Measurements from ENCODE around the gene SST.

The SST gene

DNA sequence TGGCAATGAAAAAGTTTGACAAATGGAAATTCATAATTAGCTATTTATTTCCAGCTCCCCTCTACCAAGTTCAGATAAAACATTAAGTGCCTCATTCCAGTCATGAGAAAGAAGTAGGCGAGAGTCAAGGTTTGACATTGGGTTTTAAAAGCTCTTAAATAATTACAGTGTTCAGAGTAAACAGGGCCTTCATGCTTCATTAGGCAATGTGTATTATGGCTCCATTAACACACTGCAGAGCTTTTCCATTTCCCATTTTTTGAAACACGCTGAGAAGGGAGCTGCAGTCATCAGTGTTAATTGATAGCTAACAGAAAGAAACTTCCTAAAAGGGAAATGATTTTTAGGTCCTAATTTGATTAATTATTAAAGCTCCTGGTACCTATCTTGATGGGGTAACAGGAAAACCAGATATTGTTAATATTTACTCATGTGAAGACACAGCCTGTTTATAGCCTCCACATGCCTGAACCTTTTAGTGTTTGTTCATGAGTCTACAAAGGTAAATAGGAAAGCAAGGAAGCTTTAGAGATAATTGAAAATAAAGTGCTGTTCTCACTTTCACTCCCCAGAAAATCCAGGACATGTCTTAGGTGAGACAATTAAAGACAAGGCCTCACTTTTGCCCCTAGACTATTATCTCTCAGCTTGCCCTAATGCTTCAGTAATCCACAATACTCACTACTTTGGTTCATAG is 28.7 kb downstream of the SST start:
- H3K27ac ChIP-seq, result no peak overlapping the region
- CTCF ChIA-PET, result interaction anchor here (0.5 kb wide), 1 partner anchor 441 kb away, joined by 4 read pairs; no protein-coding TSS in a partner anchor
- no peak for DNase-seq (ENCODE audit: low spot score)
- POLR2A ChIA-PET (ENCODE audit: low non-redundant PET), result no interaction called here
- TF ChIP-seq, protein P1, sequence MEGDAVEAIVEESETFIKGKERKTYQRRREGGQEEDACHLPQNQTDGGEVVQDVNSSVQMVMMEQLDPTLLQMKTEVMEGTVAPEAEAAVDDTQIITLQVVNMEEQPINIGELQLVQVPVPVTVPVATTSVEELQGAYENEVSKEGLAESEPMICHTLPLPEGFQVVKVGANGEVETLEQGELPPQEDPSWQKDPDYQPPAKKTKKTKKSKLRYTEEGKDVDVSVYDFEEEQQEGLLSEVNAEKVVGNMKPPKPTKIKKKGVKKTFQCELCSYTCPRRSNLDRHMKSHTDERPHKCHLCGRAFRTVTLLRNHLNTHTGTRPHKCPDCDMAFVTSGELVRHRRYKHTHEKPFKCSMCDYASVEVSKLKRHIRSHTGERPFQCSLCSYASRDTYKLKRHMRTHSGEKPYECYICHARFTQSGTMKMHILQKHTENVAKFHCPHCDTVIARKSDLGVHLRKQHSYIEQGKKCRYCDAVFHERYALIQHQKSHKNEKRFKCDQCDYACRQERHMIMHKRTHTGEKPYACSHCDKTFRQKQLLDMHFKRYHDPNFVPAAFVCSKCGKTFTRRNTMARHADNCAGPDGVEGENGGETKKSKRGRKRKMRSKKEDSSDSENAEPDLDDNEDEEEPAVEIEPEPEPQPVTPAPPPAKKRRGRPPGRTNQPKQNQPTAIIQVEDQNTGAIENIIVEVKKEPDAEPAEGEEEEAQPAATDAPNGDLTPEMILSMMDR (conservative IDR thresholded peaks at IDR 0.05; ENCODE audit: low read depth), result no peak

DNA sequence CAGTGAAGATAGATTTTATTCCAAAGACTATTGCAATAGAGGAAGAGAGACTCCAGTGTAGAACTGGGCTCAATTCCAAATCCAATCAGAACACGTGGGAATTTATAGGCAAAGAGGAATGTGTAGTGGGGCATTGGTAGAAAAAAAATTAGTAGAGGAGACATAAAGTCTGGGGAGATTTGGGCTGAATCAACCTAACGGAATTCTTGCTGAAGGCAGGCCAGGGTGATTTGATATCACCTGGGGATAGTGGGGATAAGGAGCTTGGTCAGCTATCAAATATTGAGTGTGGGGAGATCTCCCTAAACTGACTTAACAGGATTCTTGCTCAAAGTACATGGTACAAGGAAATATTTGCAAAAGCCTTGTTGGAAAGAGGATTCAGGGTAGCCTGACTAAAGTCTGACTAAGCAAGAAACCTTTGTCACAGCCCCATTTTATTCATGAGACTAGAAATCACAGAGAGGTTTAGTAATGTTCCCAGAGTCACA is 29.6 kb downstream of the SST start:
- CTCF ChIA-PET, result interaction anchor here (0.5 to 0.7 kb wide), 2 partner anchors 242 to 440 kb away, joined by 4 read pairs; no protein-coding TSS in a partner anchor
- no peak for DNase-seq (ENCODE audit: low spot score)
- POLR2A ChIA-PET (ENCODE audit: low non-redundant PET), result no interaction called here
- TF ChIP-seq, protein P1 (conservative IDR thresholded peaks at IDR 0.05; ENCODE audit: low read depth), result no peak
- H3K27ac ChIP-seq, result no peak overlapping the region

DNA sequence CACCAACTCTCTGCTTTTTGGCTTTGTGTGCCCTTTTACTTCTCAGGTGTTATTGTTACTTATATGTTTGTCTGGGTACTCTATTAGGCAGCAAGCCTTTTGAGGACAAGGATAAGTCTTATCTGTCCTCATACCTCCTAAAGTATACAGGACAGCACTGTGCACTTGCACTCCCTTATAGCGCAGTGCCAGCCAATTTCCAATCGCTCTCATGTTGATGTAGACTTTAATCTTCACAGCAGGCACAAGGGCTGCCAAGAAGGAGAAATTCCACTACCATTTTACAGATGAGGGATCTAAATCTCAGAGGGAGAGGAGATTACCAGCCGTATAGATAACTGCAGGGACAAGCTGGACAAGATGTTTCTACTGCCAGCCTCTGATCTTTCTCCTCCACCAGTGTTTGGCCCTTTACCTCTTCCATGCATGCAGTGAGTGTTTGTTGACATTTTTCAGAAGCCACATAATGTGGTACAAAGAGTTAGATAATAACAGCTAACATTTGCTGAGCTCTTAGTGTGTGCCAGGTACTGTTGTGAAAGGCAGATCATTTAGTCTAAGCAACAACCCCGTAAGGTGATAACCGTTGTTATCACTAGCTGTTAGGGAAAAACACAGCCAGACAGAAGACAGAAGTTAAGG is 30.1 kb downstream of the SST start:
- ChIA-PET CTCF (interaction anchor here (0.7 kb wide), 1 partner anchor 241 kb away, joined by 4 read pairs; no protein-coding TSS in a partner anchor), POLR2A (ENCODE audit: low non-redundant PET) (no interaction called here)
- DNase-seq (ENCODE audit: low spot score), result no peak
- H3K27ac ChIP-seq, result no peak overlapping the region
- TF ChIP-seq, protein P1 (conservative IDR thresholded peaks at IDR 0.05; ENCODE audit: low read depth), result no peak

DNA sequence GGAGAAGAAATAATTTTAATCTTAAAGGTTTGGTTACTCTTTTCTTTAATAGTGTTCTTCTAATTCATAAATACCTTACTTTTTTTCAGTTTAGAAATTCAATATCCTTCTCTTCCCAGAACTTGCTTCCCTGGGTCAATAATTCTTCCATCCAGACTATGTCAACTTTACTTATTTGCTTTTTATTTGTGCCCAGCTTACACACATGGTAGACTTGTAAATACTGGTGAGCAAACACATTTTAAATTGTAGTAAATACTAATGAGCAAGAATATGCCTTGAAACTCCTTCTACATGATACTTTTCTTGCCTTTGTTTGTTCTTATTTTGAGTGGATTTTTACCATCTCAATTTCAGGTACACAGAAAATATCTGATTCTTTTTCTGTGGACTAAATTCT is 33.7 kb downstream of the SST start:
- DNase-seq (ENCODE audit: low spot score), result no peak
- TF ChIP-seq, protein P1 (conservative IDR thresholded peaks at IDR 0.05; ENCODE audit: low read depth), result no peak
- POLR2A ChIA-PET (ENCODE audit: low non-redundant PET), result no interaction called here
- CTCF ChIA-PET, result no interaction called here
- no peak overlapping the region for H3K27ac ChIP-seq

DNA sequence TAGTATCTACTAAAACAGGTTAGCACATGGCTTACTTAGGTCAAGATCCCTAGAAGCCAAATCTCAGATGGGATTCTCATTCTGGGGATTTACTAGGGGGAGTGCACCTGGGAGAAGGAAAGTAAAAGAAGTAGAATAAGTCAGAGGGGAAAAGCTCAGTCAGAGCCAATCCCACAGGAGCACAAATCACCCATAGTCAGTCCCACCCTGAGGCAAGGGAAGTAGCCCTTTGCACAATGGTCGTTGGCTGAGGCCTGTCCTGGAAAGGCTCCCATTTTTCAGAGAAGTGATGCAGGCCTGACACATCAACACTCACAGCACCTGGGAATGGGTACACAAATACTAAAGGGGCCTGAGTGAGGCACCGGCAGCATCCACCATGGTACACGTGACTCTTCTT is 39.8 kb downstream of the SST start:
- TF ChIP-seq, protein P1 (conservative IDR thresholded peaks at IDR 0.05; ENCODE audit: low read depth), result no peak
- POLR2A ChIA-PET (ENCODE audit: low non-redundant PET), result interaction anchor here (0.6 kb wide), 1 partner anchor 1318 kb away, joined by 4 read pairs; no protein-coding TSS in a partner anchor
- DNase-seq (ENCODE audit: low spot score), result peak; percentile 40
- H3K27ac ChIP-seq, result no peak overlapping the region
- CTCF ChIA-PET, result no interaction called here

DNA sequence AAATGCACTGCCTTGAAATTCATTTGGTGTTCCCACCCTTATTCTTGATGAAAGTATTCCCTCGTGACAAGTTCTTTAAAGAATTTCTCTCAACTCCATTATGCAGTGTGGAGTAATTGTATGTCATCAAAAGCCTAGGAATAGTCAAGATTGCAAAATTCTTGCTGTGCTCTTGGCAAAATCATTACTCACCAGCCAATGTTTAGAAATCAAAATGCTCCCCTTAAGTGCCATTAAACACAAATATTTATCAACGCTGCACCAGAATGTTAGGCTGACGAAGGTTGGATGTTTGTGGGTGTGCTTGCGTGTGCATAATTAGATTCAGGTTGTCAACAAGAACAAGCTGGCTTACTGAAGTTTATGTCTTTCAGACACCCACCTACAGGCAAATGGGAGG is 40.5 kb downstream of the SST start:
- POLR2A ChIA-PET (ENCODE audit: low non-redundant PET), result no interaction called here
- CTCF ChIA-PET, result no interaction called here
- H3K27ac ChIP-seq, result no peak overlapping the region
- DNase-seq (ENCODE audit: low spot score), result peak; percentile 34
- TF ChIP-seq, protein P1 (conservative IDR thresholded peaks at IDR 0.05; ENCODE audit: low read depth), result no peak
